HCT116 (cell line): ENCODE measurements around the gene OR10A4. TPM values are rescaled to one million over a fixed set of nuclear protein-coding genes. Genes with fewer than 3 reads are reported as not detected.

ENCODE experiments used
- ATAC-seq: fragments of 200-7000 bp; cut with Tn5 transposase; 2 replicates; pipeline ENCODE4 v1.9.1; 2020; ENCODE audit warnings: mild to moderate bottlenecking, moderate library complexity
- BruUV-seq: library from RNA; stranded (reverse); fragments of 400-500 nt; replicated peaks from 2 replicates; lab custom pipeline; 2021; lab: Mats Ljungman, UMichigan
- CTCF ChIA-PET: fragments of 300-600 bp; sonication (Branson Sonifier 250); formaldehyde crosslinking; loops from one replicate; lab custom pipeline; 2021; ENCODE audit warnings: antibody characterized with exemption; lab: Charles Lee
- POLR2A ChIA-PET: fragments of 300-600, 350-600 bp; sonication (Branson Sonifier 250); formaldehyde crosslinking; loops from one replicate; lab custom pipeline; 2021; ENCODE audit warnings: antibody characterized with exemption; lab: Charles Lee
- RAD21 ChIA-PET, 2 experiments: fragments of 300-600 bp; sonication (Branson Sonifier 250); formaldehyde crosslinking; loops; one replicate each; lab custom pipeline; 2023; ENCODE audit warnings: low total read pairs in 2 of 2; ENCODE audit not compliant: uncharacterized antibody in 2 of 2, unreplicated experiment in 2 of 2, low non-redundant PET in 1 of 2; lab: Charles Lee
- DNase-seq: peaks from one replicate; pipeline ENCODE4 v3.0.0-alpha.2; 2010; ENCODE audit warnings: low read depth, low spot score
- H2AFZ ChIP-seq: fragments of 200-600 bp; shearing (Covaris generic), sonication (generic); 2 replicates; pipeline ENCODE4 v1.6.1; 2017; ENCODE audit warnings: low read depth, mixed run types, mixed read lengths, antibody characterized with exemption, low read length; ENCODE audit not compliant: poor library complexity, severe bottlenecking
- H3K27ac ChIP-seq: 2 replicates; pipeline ENCODE4 v1.5.1; 2012; ENCODE audit warnings: low read depth, low read length
- H3K27me3 ChIP-seq: fragments of 200-600 bp; sonication (generic); 2 replicates; pipeline ENCODE4 v1.6.1; 2016; ENCODE audit warnings: mixed run types, low read length, mixed read lengths; ENCODE audit not compliant: insufficient read depth
- H3K36me3 ChIP-seq, 2 experiments: fragments of 200-500 bp in 1 of 2; fragments of 200-600 bp in 1 of 2; sonication (Bioruptor generic) in 1 of 2; sonication (generic) in 1 of 2; 2 replicates each; pipeline versions ENCODE4 v1.5.1 to v1.6.1; 2014 to 2016; ENCODE audit warnings: low read length in 2 of 2, inconsistent platforms in 1 of 2, mixed read lengths in 1 of 2, mixed run types in 1 of 2; ENCODE audit not compliant: insufficient read depth in 2 of 2, control insufficient read depth in 1 of 2
- H3K4me1 ChIP-seq, 2 experiments: fragments of 200-600 bp in 1 of 2; sonication (generic) in 1 of 2; 2 replicates each; pipeline versions ENCODE4 v1.5.1 to v1.6.1; 2012 to 2017; ENCODE audit warnings: low read length in 2 of 2, inconsistent platforms in 1 of 2, mild to moderate bottlenecking in 1 of 2, mixed read lengths in 1 of 2, mixed run types in 1 of 2, moderate library complexity in 1 of 2; ENCODE audit not compliant: insufficient read depth in 2 of 2, control insufficient read depth in 1 of 2
- H3K4me2 ChIP-seq: fragments of 200-600 bp; sonication (generic); 2 replicates; pipeline ENCODE4 v1.6.1; 2017; ENCODE audit warnings: mixed run types, low read length, mixed read lengths
- H3K4me3 ChIP-seq, 2 experiments: fragments of 200-600 bp in 1 of 2; sonication (generic) in 1 of 2; replicated peaks in 1 of 2; 2 replicates each; pipeline ENCODE4 v1.5.1; 2011 to 2016; ENCODE audit warnings: low read length in 2 of 2, control low read depth in 1 of 2, low read depth in 1 of 2, mild to moderate bottlenecking in 1 of 2, mixed read lengths in 1 of 2, mixed run types in 1 of 2
- H3K79me2 ChIP-seq: fragments of 200-600 bp; sonication (generic); 2 replicates; pipeline ENCODE4 v1.6.1; 2017; ENCODE audit warnings: mild to moderate bottlenecking, mixed run types, low read length, moderate library complexity, mixed read lengths; ENCODE audit not compliant: insufficient read depth
- H3K9ac ChIP-seq: fragments of 200-600 bp; sonication (generic); 2 replicates; pipeline ENCODE4 v1.6.1; 2016; ENCODE audit warnings: low read length, mixed read lengths
- H3K9me2 ChIP-seq: fragments of 200-600 bp; sonication (generic), shearing (Covaris generic); 2 replicates; pipeline ENCODE4 v1.6.1; 2017; ENCODE audit warnings: mixed run types, mild to moderate bottlenecking, moderate library complexity; ENCODE audit not compliant: insufficient read depth
- H3K9me3 ChIP-seq, 2 experiments: fragments of 200-500 bp in 1 of 2; fragments of 200-600 bp in 1 of 2; sonication (Bioruptor generic) in 1 of 2; sonication (generic) in 1 of 2; 2 replicates each; pipeline ENCODE4 v1.6.1; 2014 to 2017; ENCODE audit warnings: low read length in 2 of 2, mixed read lengths in 2 of 2, inconsistent platforms in 1 of 2, low read depth in 1 of 2, mild to moderate bottlenecking in 1 of 2, mixed run types in 1 of 2, moderate library complexity in 1 of 2; ENCODE audit not compliant: control insufficient read depth in 1 of 2, insufficient read depth in 1 of 2
- H4K20me1 ChIP-seq: fragments of 200-600 bp; sonication (generic), shearing (Covaris generic); 2 replicates; pipeline ENCODE4 v1.6.1; 2017; ENCODE audit warnings: mixed run types, mild to moderate bottlenecking, moderate library complexity; ENCODE audit not compliant: insufficient read depth
- ATF3 ChIP-seq: IDR thresholded peaks from 2 replicates; pipeline ENCODE4 v1.6.1; 2012
- CBX3 ChIP-seq: IDR thresholded peaks from 2 replicates; pipeline ENCODE4 v1.6.1; 2012; ENCODE audit warnings: low read depth
- CEBPB ChIP-seq: IDR thresholded peaks from 2 replicates; pipeline ENCODE4 v1.6.1; 2012; ENCODE audit warnings: low read depth
- CTCF ChIP-seq, 3 experiments: fragments of 200-600 bp in 1 of 3; sonication (generic) in 1 of 3; IDR thresholded peaks in 2 of 3; conservative IDR thresholded peaks in 1 of 3; 2 replicates each; pipeline ENCODE4 v1.5.1; 2012 to 2017; ENCODE audit warnings: low read depth in 2 of 3, low read length in 2 of 3, antibody characterized with exemption in 1 of 3, borderline replicate concordance in 1 of 3, control low read depth in 1 of 3, mild to moderate bottlenecking in 1 of 3, mixed read lengths in 1 of 3, mixed run types in 1 of 3, moderate library complexity in 1 of 3; ENCODE audit not compliant: insufficient read depth in 1 of 3
- EGR1 ChIP-seq: IDR thresholded peaks from 2 replicates; pipeline ENCODE4 v1.6.1; 2012; ENCODE audit warnings: low read depth
- EZH2phosphoT487 ChIP-seq: fragments of 200-600 bp; IDR thresholded peaks from 2 replicates; pipeline ENCODE4 v1.6.1; 2018; ENCODE audit warnings: antibody characterized with exemption, borderline replicate concordance
- FOSL1 ChIP-seq: IDR thresholded peaks from 2 replicates; pipeline ENCODE4 v1.6.1; 2012; ENCODE audit warnings: low read depth
- JUND ChIP-seq: IDR thresholded peaks from 2 replicates; pipeline ENCODE4 v1.6.1; 2012
- MAX ChIP-seq: IDR thresholded peaks from 2 replicates; pipeline ENCODE4 v1.6.1; 2012
- POLR2A ChIP-seq: IDR thresholded peaks from 2 replicates; pipeline ENCODE4 v1.7.0; 2011; ENCODE audit warnings: borderline replicate concordance; ENCODE audit not compliant: insufficient read depth, insufficient read length; ENCODE audit errors: extremely low read depth
- POLR2AphosphoS5 ChIP-seq: IDR thresholded peaks from 2 replicates; pipeline ENCODE4 v1.6.1; 2011; ENCODE audit warnings: mild to moderate bottlenecking, low read depth, low read length, moderate library complexity
- REST ChIP-seq: IDR thresholded peaks from 2 replicates; pipeline ENCODE4 v1.6.1; 2012; ENCODE audit warnings: low read depth
- SIN3A ChIP-seq: IDR thresholded peaks from 2 replicates; pipeline ENCODE4 v1.6.1; 2012; ENCODE audit warnings: low read depth
- SP1 ChIP-seq: IDR thresholded peaks from 2 replicates; pipeline ENCODE4 v1.6.1; 2012; ENCODE audit warnings: low read depth
- TCF7L2 ChIP-seq: IDR thresholded peaks from 2 replicates; pipeline ENCODE4 v1.7.0; 2011; ENCODE audit warnings: borderline replicate concordance, inconsistent platforms; ENCODE audit not compliant: insufficient read depth, insufficient read length; ENCODE audit errors: extremely low read depth
- YY1 ChIP-seq: IDR thresholded peaks from 2 replicates; pipeline ENCODE4 v1.6.1; 2011; ENCODE audit warnings: low read length, low read depth, moderate library complexity, mild to moderate bottlenecking; ENCODE audit not compliant: insufficient replicate concordance; ENCODE audit errors: extremely low read depth
- ZNF274 ChIP-seq: fragments of 200-500 bp; sonication (Bioruptor generic); IDR thresholded peaks from 2 replicates; pipeline ENCODE4 v1.6.1; 2014; ENCODE audit warnings: mild to moderate bottlenecking, low read depth, low read length, inconsistent platforms
- intact Hi-C: fragments of 100-400 bp; cut with micrococcal nuclease; formaldehyde crosslinking; loops from 2 replicates; pipeline ENCODE4 v1.10.0; 2022
- total RNA-seq: library from RNA; stranded (reverse); gene quantifications from one replicate; pipeline ENCODE4 v1.2.1, GENCODE V29; 2021; ENCODE audit not compliant: unreplicated experiment

Gene OR10A4
- total RNA-seq, 1 experiment from 2014 or later, result not detected

- Histone ChIP-seq H3K9ac (no peak overlapping the region), H3K9me2 (no peaks in the 10 kb centered on the region), H3K27me3 (peaks cover 38% of the 10 kb centered on the region), H4K20me1 (no peaks in the 10 kb centered on the region), H3K4me1 (no peaks in the 10 kb centered on the region), H3K9me3 (no peaks in the 10 kb centered on the region), H3K4me3 (no peak overlapping the region), H3K79me2 (no peaks in the 10 kb centered on the region), H3K36me3 (no peaks in the 10 kb centered on the region), H2AFZ (no peak overlapping the region), H3K27ac (no peak overlapping the region), H3K4me2 (no peak overlapping the region)
- RAD21 ChIA-PET, result no interaction called here
- POLR2A ChIA-PET, result no interaction called here
- DNase-seq (no peak), ATAC-seq (no peak)
- intact Hi-C loops, result no loop called here
- CTCF ChIA-PET, result no interaction called here
- TF ChIP-seq POLR2A, result no peak
- no peak for TF ChIP-seq CBX3
- BruUV-seq, result no TSS peak
Measured at GRCh38 chr11:6888830-6889229, 12.4 kb downstream of the OR10A4 start.

GRCh38 chr11:6889835-6890234 is 13.4 kb downstream of the OR10A4 start:
- intact Hi-C loops, result no loop called here
- H3K9me2 ChIP-seq, result no peaks in the 10 kb centered on the region
- ChIA-PET CTCF (no interaction called here), POLR2A (no interaction called here), RAD21 (no interaction called here)
- ATAC-seq (no peak), DNase-seq (no peak)
- H3K9me3 ChIP-seq, result no peaks in the 10 kb centered on the region
- H3K4me1 ChIP-seq, result no peaks in the 10 kb centered on the region
- H3K4me3 ChIP-seq, result no peak overlapping the region
- BruUV-seq, result no TSS peak
- no peak overlapping the region for H3K4me2 ChIP-seq
- no peak overlapping the region for H2AFZ ChIP-seq
- no peaks in the 10 kb centered on the region for H3K79me2 ChIP-seq
- peaks cover 32% of the 10 kb centered on the region for H3K27me3 ChIP-seq
- no peak overlapping the region for H3K9ac ChIP-seq
- no peaks in the 10 kb centered on the region for H3K36me3 ChIP-seq
- H3K27ac ChIP-seq, result no peak overlapping the region
- H4K20me1 ChIP-seq, result no peaks in the 10 kb centered on the region
- TF ChIP-seq ZNF274, result no peak
- TF ChIP-seq MAX, result no peak
- TF ChIP-seq CEBPB, result no peak
- no peak for TF ChIP-seq CTCF (IDR thresholded peaks at IDR 0.05 in 2 of 3, conservative IDR thresholded peaks at IDR 0.05 in 1 of 3; ENCODE audit: borderline replicate concordance in 1 of 3, insufficient read depth in 1 of 3, low read depth in 2 of 3, low read length in 2 of 3)
- TF ChIP-seq ATF3, result no peak
- TF ChIP-seq JUND, result no peak
- TF ChIP-seq POLR2A, result no peak
- no peak for TF ChIP-seq CBX3
- no peak for TF ChIP-seq SIN3A
- TF ChIP-seq YY1, result no peak
- TF ChIP-seq POLR2AphosphoS5, result no peak
- no peak for TF ChIP-seq TCF7L2
- no peak for TF ChIP-seq SP1
- no peak for TF ChIP-seq EGR1
- TF ChIP-seq FOSL1, result no peak
- no peak for TF ChIP-seq REST
- no peak for TF ChIP-seq EZH2phosphoT487
